ENCODE data around the gene MESD. TPM values are rescaled to one million over a fixed set of nuclear protein-coding genes. Genes with fewer than 3 reads are reported as not detected.

MESD gene
- total and polyA plus RNA-seq, 4 experiments from 2014 or later, result 32.2 to 44.6 (median 39.5) TPM

- H3K27ac Mint-ChIP-seq, result no peak overlapping the region
- Histone ChIP-seq H3K4me3 (ENCODE audit: low read length in 2 of 2) (no peak overlapping the region), H3K4me1 (ENCODE audit: insufficient read depth, low read length) (no peaks in the 10 kb centered on the region), H3K27me3 (ENCODE audit: insufficient read depth, low read length) (no peaks in the 10 kb centered on the region), H3K9me3 (ENCODE audit: control insufficient read depth in 1 of 2, low read length in 2 of 2) (no peaks in the 10 kb centered on the region), H3K27ac (ENCODE audit: low read depth, low read length) (no peak overlapping the region), H3K36me3 (ENCODE audit: insufficient read depth, low read length) (no peaks in the 10 kb centered on the region)
- ChIA-PET CTCF (ENCODE audit: partially characterized antibody) (interaction anchor here (1.5 kb wide), 1 partner anchor 18 kb away, joined by 3 read pairs; no protein-coding TSS in a partner anchor), POLR2A (ENCODE audit: partially characterized antibody) (no interaction called here)
- intact Hi-C loops (cut with micrococcal nuclease), result no loop called here
- H3K36me3 Mint-ChIP-seq, result peaks cover 0 to 8% of the 10 kb centered on the region in 2 donors
- peaks cover 0 to 7% (median 2%) of the 10 kb centered on the region in 4 donors for H3K4me1 Mint-ChIP-seq
- no peak for DNase-seq
- peaks cover 0 to 11% (median 5%) of the 10 kb centered on the region in 8 donors for H3K9me3 Mint-ChIP-seq
- H3K4me3 Mint-ChIP-seq, result no peak overlapping the region
- H3K27me3 Mint-ChIP-seq, result peaks cover 0 to 6% of the 10 kb centered on the region in 2 donors
These were observed 41.6 kb upstream of the MESD start for GRCh38 chr15:81031203-81031602.

GRCh38 chr15:81030301-81030750 is 40.7 kb upstream of the MESD start:
- Mint-ChIP-seq H3K9me3 (peaks cover 0 to 11% (median 5%) of the 10 kb centered on the region in 8 donors), H3K27me3 (peaks cover 0 to 6% of the 10 kb centered on the region in 2 donors), H3K36me3 (peaks cover 0 to 8% of the 10 kb centered on the region in 2 donors), H3K4me3 (no peak overlapping the region), H3K4me1 (peaks cover 0 to 7% (median 2%) of the 10 kb centered on the region in 4 donors), H3K27ac (no peak overlapping the region)
- ChIA-PET POLR2A (ENCODE audit: partially characterized antibody) (no interaction called here), CTCF (ENCODE audit: partially characterized antibody) (interaction anchor here (0.9 to 1.4 kb wide), 3 partner anchors 17 to 236 kb away, joined by 3 to 4 read pairs (median 4); no protein-coding TSS in a partner anchor)
- Histone ChIP-seq H3K4me3 (ENCODE audit: low read length in 2 of 2) (no peak overlapping the region), H3K27ac (ENCODE audit: low read depth, low read length) (no peak overlapping the region), H3K9me3 (ENCODE audit: control insufficient read depth in 1 of 2, low read length in 2 of 2) (no peaks in the 10 kb centered on the region), H3K27me3 (ENCODE audit: insufficient read depth, low read length) (no peaks in the 10 kb centered on the region), H3K36me3 (ENCODE audit: insufficient read depth, low read length) (no peaks in the 10 kb centered on the region), H3K4me1 (ENCODE audit: insufficient read depth, low read length) (no peaks in the 10 kb centered on the region)
- intact Hi-C loops (cut with micrococcal nuclease), result no loop called here
- no peak for DNase-seq

- DNase-seq, result no peak
- no peak overlapping the region for H3K4me3 ChIP-seq (ENCODE audit: low read length in 2 of 2)
- peaks cover 1 to 7% (median 4%) of the 10 kb centered on the region in 4 donors for H3K4me1 Mint-ChIP-seq
- ChIA-PET POLR2A (ENCODE audit: partially characterized antibody) (no interaction called here), CTCF (ENCODE audit: partially characterized antibody) (interaction anchor here (0.9 to 1.4 kb wide), 3 partner anchors 17 to 236 kb away, joined by 3 to 4 read pairs (median 4); no protein-coding TSS in a partner anchor)
- H3K9me3 ChIP-seq (ENCODE audit: control insufficient read depth in 1 of 2, low read length in 2 of 2), result no peaks in the 10 kb centered on the region
- no peak overlapping the region for H3K4me3 Mint-ChIP-seq
- no peak overlapping the region for H3K27ac ChIP-seq (ENCODE audit: low read depth, low read length)
- no peaks in the 10 kb centered on the region for H3K36me3 ChIP-seq (ENCODE audit: insufficient read depth, low read length)
- peaks cover 0 to 8% of the 10 kb centered on the region in 2 donors for H3K36me3 Mint-ChIP-seq
- H3K27me3 Mint-ChIP-seq, result peaks cover 0 to 6% of the 10 kb centered on the region in 2 donors
- peaks cover 0 to 11% (median 5%) of the 10 kb centered on the region in 8 donors for H3K9me3 Mint-ChIP-seq
- intact Hi-C loops (cut with micrococcal nuclease), result no loop called here
- H3K27me3 ChIP-seq (ENCODE audit: insufficient read depth, low read length), result no peaks in the 10 kb centered on the region
- peak overlapping the region in 1 of 7 donors; percentile 1 for H3K27ac Mint-ChIP-seq
- H3K4me1 ChIP-seq (ENCODE audit: insufficient read depth, low read length), result no peaks in the 10 kb centered on the region
These were observed 40.0 kb upstream of the MESD start for GRCh38 chr15:81029414-81030300.

GRCh38 chr15:81026836-81027599 is 37.4 kb upstream of the MESD start:
- no peak for DNase-seq
- H3K27me3 Mint-ChIP-seq, result peaks cover 1 to 6% of the 10 kb centered on the region in 2 donors
- ChIA-PET CTCF (ENCODE audit: partially characterized antibody) (interaction anchor here (0.5 kb wide), 1 partner anchor 32 kb away, joined by 3 read pairs; no protein-coding TSS in a partner anchor), POLR2A (ENCODE audit: partially characterized antibody) (no interaction called here)
- no peak overlapping the region for H3K4me3 Mint-ChIP-seq
- H3K27me3 ChIP-seq (ENCODE audit: insufficient read depth, low read length), result no peaks in the 10 kb centered on the region
- H3K36me3 Mint-ChIP-seq, result peaks cover 0 to 12% of the 10 kb centered on the region in 2 donors
- H3K4me3 ChIP-seq (ENCODE audit: low read length in 2 of 2), result no peak overlapping the region
- H3K27ac Mint-ChIP-seq, result no peak overlapping the region
- H3K4me1 ChIP-seq (ENCODE audit: insufficient read depth, low read length), result peaks cover 11% of the 10 kb centered on the region
- H3K9me3 ChIP-seq (ENCODE audit: control insufficient read depth in 1 of 2, low read length in 2 of 2), result no peaks in the 10 kb centered on the region
- no peaks in the 10 kb centered on the region for H3K36me3 ChIP-seq (ENCODE audit: insufficient read depth, low read length)
- H3K4me1 Mint-ChIP-seq, result peaks cover 11 to 18% (median 15%) of the 10 kb centered on the region in 4 donors
- intact Hi-C loops (cut with micrococcal nuclease), result no loop called here
- peaks cover 0 to 11% (median 5%) of the 10 kb centered on the region in 8 donors for H3K9me3 Mint-ChIP-seq
- H3K27ac ChIP-seq (ENCODE audit: low read depth, low read length), result no peak overlapping the region

- DNase-seq, result no peak
- H3K9me3 ChIP-seq (ENCODE audit: control insufficient read depth in 1 of 2, low read length in 2 of 2), result no peaks in the 10 kb centered on the region
- Mint-ChIP-seq H3K4me3 (no peak overlapping the region), H3K27ac (no peak overlapping the region), H3K27me3 (peaks cover 1 to 4% of the 10 kb centered on the region in 2 donors), H3K9me3 (peaks cover 0 to 11% (median 5%) of the 10 kb centered on the region in 8 donors), H3K36me3 (peaks cover 0 to 9% of the 10 kb centered on the region in 2 donors), H3K4me1 (peaks cover 11 to 18% (median 15%) of the 10 kb centered on the region in 4 donors)
- intact Hi-C loops (cut with micrococcal nuclease), result no loop called here
- peaks cover 11% of the 10 kb centered on the region for H3K4me1 ChIP-seq (ENCODE audit: insufficient read depth, low read length)
- no peaks in the 10 kb centered on the region for H3K36me3 ChIP-seq (ENCODE audit: insufficient read depth, low read length)
- no peaks in the 10 kb centered on the region for H3K27me3 ChIP-seq (ENCODE audit: insufficient read depth, low read length)
- POLR2A ChIA-PET (ENCODE audit: partially characterized antibody), result no interaction called here
- H3K27ac ChIP-seq (ENCODE audit: low read depth, low read length), result no peak overlapping the region
- H3K4me3 ChIP-seq (ENCODE audit: low read length in 2 of 2), result no peak overlapping the region
- CTCF ChIA-PET (ENCODE audit: partially characterized antibody), result interaction anchor here (1.1 kb wide), 1 partner anchor 8 kb away, joined by 4 read pairs; no protein-coding TSS in a partner anchor
These were observed 36.2 kb upstream of the MESD start for GRCh38 chr15:81025721-81026370.

GRCh38 chr15:81024936-81025335 is 35.3 kb upstream of the MESD start:
- DNase-seq, result no peak
- H3K27ac Mint-ChIP-seq, result no peak overlapping the region
- no peaks in the 10 kb centered on the region for H3K36me3 ChIP-seq (ENCODE audit: insufficient read depth, low read length)
- H3K4me1 ChIP-seq (ENCODE audit: insufficient read depth, low read length), result peaks cover 11% of the 10 kb centered on the region
- no peaks in the 10 kb centered on the region for H3K9me3 ChIP-seq (ENCODE audit: control insufficient read depth in 1 of 2, low read length in 2 of 2)
- intact Hi-C loops (cut with micrococcal nuclease), result no loop called here
- no peak overlapping the region for H3K4me3 Mint-ChIP-seq
- H3K27me3 Mint-ChIP-seq, result peaks cover 0 to 1% of the 10 kb centered on the region in 2 donors
- H3K4me1 Mint-ChIP-seq, result peaks cover 11 to 18% (median 15%) of the 10 kb centered on the region in 4 donors
- peaks cover 0 to 8% of the 10 kb centered on the region in 2 donors for H3K36me3 Mint-ChIP-seq
- H3K27me3 ChIP-seq (ENCODE audit: insufficient read depth, low read length), result no peaks in the 10 kb centered on the region
- no peak overlapping the region for H3K27ac ChIP-seq (ENCODE audit: low read depth, low read length)
- POLR2A ChIA-PET (ENCODE audit: partially characterized antibody), result no interaction called here
- CTCF ChIA-PET (ENCODE audit: partially characterized antibody), result interaction anchor here (1.1 kb wide), 1 partner anchor 9 kb away, joined by 4 read pairs; no protein-coding TSS in a partner anchor
- H3K9me3 Mint-ChIP-seq, result peaks cover 0 to 9% (median 4%) of the 10 kb centered on the region in 8 donors
- no peak overlapping the region for H3K4me3 ChIP-seq (ENCODE audit: low read length in 2 of 2)
